Measurements from ENCODE around the gene CCSER1. TPM values are rescaled to one million over a fixed set of nuclear protein-coding genes. Genes with fewer than 3 reads are reported as not detected.

CCSER1 gene
- total and polyA plus RNA-seq, 4 donors, result 3.5 to 66.1 (median 14.5) TPM

DNA sequence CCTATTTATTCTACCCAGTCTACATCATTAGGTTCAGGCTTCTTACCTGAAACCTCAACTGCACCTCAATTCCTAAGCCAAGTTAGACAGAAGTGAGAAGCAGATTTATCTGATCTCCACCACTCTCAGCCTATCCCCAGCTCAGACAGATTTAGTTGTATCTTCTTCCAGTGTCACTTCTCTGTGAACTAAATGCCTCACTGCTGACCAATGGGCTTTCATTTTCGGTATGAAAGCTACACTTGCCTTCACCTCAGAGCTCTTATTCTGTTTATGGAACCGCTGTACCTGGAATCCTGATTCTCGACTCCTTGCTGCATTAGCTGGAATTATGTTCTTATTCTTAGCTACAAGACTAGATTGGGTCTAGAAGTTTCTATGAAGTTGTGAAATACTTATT, 833.2 kb downstream of the CCSER1 start:
- Histone ChIP-seq H3K27me3 (ENCODE audit: control insufficient read depth, insufficient read depth, low read length) (no peaks in the 10 kb centered on the region), H3K9me3 (ENCODE audit: control insufficient read depth, insufficient read depth, low read length) (no peaks in the 10 kb centered on the region), H3K4me3 (ENCODE audit: low read depth, low read length) (no peak overlapping the region), H3K36me3 (ENCODE audit: control insufficient read depth, insufficient read depth, low read length) (no peaks in the 10 kb centered on the region), H3K27ac (ENCODE audit: low read depth, low read length) (no peak overlapping the region), H3K4me1 (ENCODE audit: control insufficient read depth, insufficient read depth, low read length) (no peaks in the 10 kb centered on the region)
- no peak for DNase-seq (ENCODE audit: low read depth in 4 of 6, low spot score in 6 of 6)
- 100% methylated on average over 1 of the region's 3 CpGs for WGBS (ENCODE audit: insufficient coverage)

DNA sequence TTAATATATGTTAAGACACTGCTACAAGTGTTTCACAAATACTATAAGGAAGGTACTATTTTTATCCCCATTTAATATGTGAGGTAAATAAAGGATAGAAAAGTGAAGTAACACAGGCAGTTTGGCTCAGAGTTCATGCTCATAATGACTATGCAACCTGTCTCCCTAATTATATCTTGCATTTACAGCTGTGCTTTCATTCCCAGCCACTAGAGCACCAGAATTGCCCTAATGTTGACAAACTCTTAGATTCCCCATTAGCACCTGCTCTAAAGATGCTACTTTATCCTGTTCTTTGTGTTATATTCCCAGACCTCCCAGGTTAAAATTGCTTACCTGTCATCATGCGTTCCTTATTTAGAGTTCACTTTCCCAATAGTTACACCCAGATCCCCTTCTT, 833.6 kb downstream of the CCSER1 start:
- H3K4me3 ChIP-seq (ENCODE audit: low read depth, low read length), result no peak overlapping the region
- H3K9me3 ChIP-seq (ENCODE audit: control insufficient read depth, insufficient read depth, low read length), result no peaks in the 10 kb centered on the region
- no peak for DNase-seq (ENCODE audit: low read depth in 4 of 6, low spot score in 6 of 6)
- no peak overlapping the region for H3K27ac ChIP-seq (ENCODE audit: low read depth, low read length)
- no peaks in the 10 kb centered on the region for H3K27me3 ChIP-seq (ENCODE audit: control insufficient read depth, insufficient read depth, low read length)
- 100% methylated on average over 1 of the region's 1 CpG for WGBS (ENCODE audit: insufficient coverage)
- no peaks in the 10 kb centered on the region for H3K4me1 ChIP-seq (ENCODE audit: control insufficient read depth, insufficient read depth, low read length)
- H3K36me3 ChIP-seq (ENCODE audit: control insufficient read depth, insufficient read depth, low read length), result no peaks in the 10 kb centered on the region

DNA sequence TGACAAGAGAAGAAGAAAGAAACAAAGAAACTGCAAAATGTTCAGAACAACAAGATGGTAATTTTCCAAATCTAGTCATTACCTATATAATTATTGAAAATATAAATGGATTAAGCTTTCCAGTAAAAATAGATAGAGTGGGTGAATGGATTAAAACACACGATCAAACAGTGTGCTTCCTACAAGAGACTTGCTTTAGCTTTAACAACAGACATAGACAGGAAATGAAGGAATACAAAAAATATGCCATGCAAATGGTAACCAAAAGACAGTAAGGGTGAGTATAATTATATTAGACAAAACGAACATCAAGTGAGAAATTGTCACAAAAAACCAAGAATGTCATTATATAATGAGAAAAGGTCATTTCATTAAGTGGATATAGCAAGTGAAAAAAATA, 842.8 kb downstream of the CCSER1 start:
- Histone ChIP-seq H3K9me3 (ENCODE audit: control insufficient read depth, insufficient read depth, low read length) (peaks cover 2% of the 10 kb centered on the region), H3K27me3 (ENCODE audit: control insufficient read depth, insufficient read depth, low read length) (no peaks in the 10 kb centered on the region), H3K4me3 (ENCODE audit: low read depth, low read length) (no peak overlapping the region), H3K27ac (ENCODE audit: low read depth, low read length) (no peak overlapping the region), H3K4me1 (ENCODE audit: control insufficient read depth, insufficient read depth, low read length) (no peaks in the 10 kb centered on the region), H3K36me3 (ENCODE audit: control insufficient read depth, insufficient read depth, low read length) (no peaks in the 10 kb centered on the region)
- DNase-seq (ENCODE audit: low read depth in 4 of 6, low spot score in 6 of 6), result no peak
- WGBS (ENCODE audit: insufficient coverage), result no CpG with 5 or more reads among the region's 2 CpGs

DNA sequence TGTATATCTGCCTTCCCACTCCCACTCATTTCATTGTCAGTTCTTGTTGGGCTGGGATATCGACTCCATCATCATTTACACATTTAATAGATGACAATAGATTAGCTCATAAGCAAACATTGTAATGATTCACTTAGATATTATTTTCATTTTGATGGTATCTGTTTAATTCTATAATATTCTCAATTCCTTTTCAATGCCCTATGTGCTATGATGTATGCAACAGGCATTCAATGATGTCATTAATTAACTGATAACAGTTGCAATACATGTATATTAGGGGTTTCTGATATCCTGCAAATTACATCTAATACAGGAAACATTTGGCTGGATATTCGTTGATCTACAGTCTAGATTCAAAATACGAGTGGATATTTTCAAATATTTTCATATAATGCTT, 850.5 kb downstream of the CCSER1 start:
- Histone ChIP-seq H3K27ac (ENCODE audit: low read depth, low read length) (no peak overlapping the region), H3K9me3 (ENCODE audit: control insufficient read depth, insufficient read depth, low read length) (no peaks in the 10 kb centered on the region), H3K4me3 (ENCODE audit: low read depth, low read length) (no peak overlapping the region), H3K36me3 (ENCODE audit: control insufficient read depth, insufficient read depth, low read length) (no peaks in the 10 kb centered on the region), H3K4me1 (ENCODE audit: control insufficient read depth, insufficient read depth, low read length) (no peaks in the 10 kb centered on the region), H3K27me3 (ENCODE audit: control insufficient read depth, insufficient read depth, low read length) (no peaks in the 10 kb centered on the region)
- DNase-seq (ENCODE audit: low read depth in 4 of 6, low spot score in 6 of 6), result no peak
- no CpG with 5 or more reads among the region's 3 CpGs for WGBS (ENCODE audit: insufficient coverage)

DNA sequence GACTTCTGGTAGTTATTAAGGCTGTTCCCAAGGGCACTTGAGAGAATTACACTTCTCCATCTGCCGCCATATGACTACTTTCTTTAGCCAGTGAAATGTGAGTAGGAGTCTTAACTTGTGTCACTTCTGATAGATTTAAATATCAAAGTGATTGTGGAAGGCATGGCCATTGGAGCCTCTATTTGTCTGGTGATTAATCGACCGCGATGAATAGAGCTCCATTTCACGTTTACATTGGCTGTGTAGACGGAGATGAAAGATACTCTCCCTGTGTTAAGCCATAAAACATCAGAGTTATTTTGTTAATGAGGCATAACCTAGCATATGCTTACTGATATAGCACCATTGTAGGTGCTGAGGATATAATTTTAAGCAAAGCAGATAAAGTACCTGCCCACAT, 852.4 kb downstream of the CCSER1 start:
- WGBS (ENCODE audit: insufficient coverage), result no CpG with 5 or more reads among the region's 6 CpGs
- Histone ChIP-seq H3K36me3 (ENCODE audit: control insufficient read depth, insufficient read depth, low read length) (no peaks in the 10 kb centered on the region), H3K4me1 (ENCODE audit: control insufficient read depth, insufficient read depth, low read length) (no peaks in the 10 kb centered on the region), H3K4me3 (ENCODE audit: low read depth, low read length) (no peak overlapping the region), H3K27me3 (ENCODE audit: control insufficient read depth, insufficient read depth, low read length) (no peaks in the 10 kb centered on the region), H3K9me3 (ENCODE audit: control insufficient read depth, insufficient read depth, low read length) (no peaks in the 10 kb centered on the region), H3K27ac (ENCODE audit: low read depth, low read length) (no peak overlapping the region)
- no peak for DNase-seq (ENCODE audit: low read depth in 4 of 6, low spot score in 6 of 6)

DNA sequence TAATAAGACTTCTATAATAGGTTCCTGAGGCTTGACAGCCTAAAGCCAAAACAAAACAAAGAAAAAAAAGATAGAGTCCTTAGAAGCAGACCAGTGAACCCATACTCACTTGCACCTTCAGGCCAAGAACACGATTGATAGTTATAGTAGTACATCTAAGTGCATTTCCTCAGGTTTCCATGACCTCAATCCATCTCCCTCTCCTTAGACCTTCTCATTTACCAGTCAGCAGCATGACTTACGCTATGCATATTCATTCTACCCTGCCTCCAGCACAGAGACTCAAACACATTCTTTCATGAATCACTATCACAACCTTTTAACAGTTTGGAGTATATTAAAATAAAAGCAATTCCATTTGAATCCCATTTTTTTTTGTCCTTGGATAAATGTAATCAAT, 855.6 kb downstream of the CCSER1 start:
- Histone ChIP-seq H3K36me3 (ENCODE audit: control insufficient read depth, insufficient read depth, low read length) (no peaks in the 10 kb centered on the region), H3K4me3 (ENCODE audit: low read depth, low read length) (no peak overlapping the region), H3K9me3 (ENCODE audit: control insufficient read depth, insufficient read depth, low read length) (no peaks in the 10 kb centered on the region), H3K4me1 (ENCODE audit: control insufficient read depth, insufficient read depth, low read length) (no peaks in the 10 kb centered on the region), H3K27me3 (ENCODE audit: control insufficient read depth, insufficient read depth, low read length) (no peaks in the 10 kb centered on the region), H3K27ac (ENCODE audit: low read depth, low read length) (no peak overlapping the region)
- WGBS (ENCODE audit: insufficient coverage), result 67% methylated on average over 1 of the region's 2 CpGs
- peak in 1 of 6 donors; percentile 26 for DNase-seq (ENCODE audit: low read depth in 4 of 6, low spot score in 6 of 6)

DNA sequence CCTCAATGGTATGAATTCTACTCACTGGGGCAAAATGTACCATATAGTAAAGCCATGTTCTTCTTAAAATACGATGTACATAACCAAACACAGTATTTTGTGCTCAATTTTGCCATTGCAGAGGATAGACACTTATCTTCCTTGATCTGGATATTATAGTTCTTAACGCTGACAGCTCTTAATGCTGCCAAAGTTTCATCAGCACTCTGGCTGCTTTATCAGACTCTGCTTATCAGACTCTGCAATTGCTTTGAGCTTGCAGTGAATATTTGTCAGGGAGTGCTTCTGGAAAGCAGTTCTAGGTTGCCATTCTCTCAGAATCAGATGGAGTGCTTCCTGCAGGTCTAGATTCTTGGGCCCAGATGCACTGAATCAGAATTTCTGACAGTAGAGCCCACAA, 863.1 kb downstream of the CCSER1 start:
- H3K9me3 ChIP-seq (ENCODE audit: control insufficient read depth, insufficient read depth, low read length), result no peaks in the 10 kb centered on the region
- no peaks in the 10 kb centered on the region for H3K4me1 ChIP-seq (ENCODE audit: control insufficient read depth, insufficient read depth, low read length)
- no peaks in the 10 kb centered on the region for H3K36me3 ChIP-seq (ENCODE audit: control insufficient read depth, insufficient read depth, low read length)
- no peak for DNase-seq (ENCODE audit: low read depth in 4 of 6, low spot score in 6 of 6)
- no peaks in the 10 kb centered on the region for H3K27me3 ChIP-seq (ENCODE audit: control insufficient read depth, insufficient read depth, low read length)
- no peak overlapping the region for H3K27ac ChIP-seq (ENCODE audit: low read depth, low read length)
- WGBS (ENCODE audit: insufficient coverage), result no CpG with 5 or more reads among the region's 2 CpGs
- no peak overlapping the region for H3K4me3 ChIP-seq (ENCODE audit: low read depth, low read length)

DNA sequence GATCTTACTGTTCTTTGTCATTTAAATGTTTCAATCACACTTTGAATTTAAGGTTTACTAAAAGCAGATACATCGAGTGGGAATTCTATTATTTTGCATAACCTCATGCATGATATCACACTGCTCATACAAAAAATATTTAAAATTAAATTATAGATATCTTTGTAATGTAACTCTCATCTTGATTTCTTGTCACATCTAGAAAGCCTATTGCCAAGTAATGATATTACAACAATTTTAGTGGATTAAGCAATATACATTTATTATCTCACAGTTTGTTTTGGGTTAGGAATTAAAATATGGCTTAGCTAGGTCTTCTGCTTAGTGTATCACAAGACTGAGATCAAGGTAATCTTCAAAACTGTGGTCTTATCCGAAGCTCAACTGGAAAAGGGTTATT, 865.0 kb downstream of the CCSER1 start:
- Histone ChIP-seq H3K27me3 (ENCODE audit: control insufficient read depth, insufficient read depth, low read length) (no peaks in the 10 kb centered on the region), H3K9me3 (ENCODE audit: control insufficient read depth, insufficient read depth, low read length) (no peaks in the 10 kb centered on the region), H3K27ac (ENCODE audit: low read depth, low read length) (no peak overlapping the region), H3K4me3 (ENCODE audit: low read depth, low read length) (no peak overlapping the region), H3K4me1 (ENCODE audit: control insufficient read depth, insufficient read depth, low read length) (no peaks in the 10 kb centered on the region), H3K36me3 (ENCODE audit: control insufficient read depth, insufficient read depth, low read length) (no peaks in the 10 kb centered on the region)
- WGBS (ENCODE audit: insufficient coverage), result no CpG with 5 or more reads among the region's 2 CpGs
- no peak for DNase-seq (ENCODE audit: low read depth in 4 of 6, low spot score in 6 of 6)

DNA sequence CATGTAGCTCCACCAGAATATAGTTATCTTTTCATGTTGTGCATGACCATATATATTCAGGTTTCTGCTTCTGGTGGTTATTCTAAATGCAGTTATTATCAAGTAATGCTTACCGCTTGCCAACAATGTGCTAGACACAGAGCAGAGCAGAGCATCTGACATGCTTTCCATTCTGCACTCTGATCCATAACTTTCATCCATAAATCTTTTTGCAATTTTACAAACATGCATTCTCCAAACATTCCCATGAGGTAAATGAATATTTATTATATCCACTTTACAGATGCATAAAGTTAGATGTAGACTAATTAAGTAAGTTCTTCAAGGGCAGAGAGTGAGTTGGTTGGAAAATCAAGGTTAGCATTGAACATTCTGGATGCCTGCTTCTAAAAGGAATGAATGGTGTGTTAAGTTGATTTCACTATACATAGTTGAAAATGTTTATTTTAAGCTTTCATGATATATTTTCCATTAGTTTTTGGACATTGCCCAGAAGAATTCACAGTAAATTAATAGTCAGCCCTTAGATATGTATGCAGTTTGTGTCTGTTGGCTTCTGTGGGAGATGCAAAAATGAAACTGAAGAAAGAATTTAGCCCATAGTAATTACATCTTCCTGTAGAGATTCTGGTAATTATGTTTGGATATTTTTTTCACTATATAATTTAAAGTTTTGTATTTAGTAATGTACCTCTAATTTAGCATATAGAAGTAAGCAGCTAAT, 867.8 kb downstream of the CCSER1 start:
- Histone ChIP-seq H3K27ac (ENCODE audit: low read depth, low read length) (no peak overlapping the region), H3K4me1 (ENCODE audit: control insufficient read depth, insufficient read depth, low read length) (no peaks in the 10 kb centered on the region), H3K27me3 (ENCODE audit: control insufficient read depth, insufficient read depth, low read length) (no peaks in the 10 kb centered on the region), H3K36me3 (ENCODE audit: control insufficient read depth, insufficient read depth, low read length) (no peaks in the 10 kb centered on the region), H3K4me3 (ENCODE audit: low read depth, low read length) (no peak overlapping the region), H3K9me3 (ENCODE audit: control insufficient read depth, insufficient read depth, low read length) (no peaks in the 10 kb centered on the region)
- no CpG with 5 or more reads among the region's 1 CpG for WGBS (ENCODE audit: insufficient coverage)
- peak in 1 of 6 donors; percentile 15 for DNase-seq (ENCODE audit: low read depth in 4 of 6, low spot score in 6 of 6)

DNA sequence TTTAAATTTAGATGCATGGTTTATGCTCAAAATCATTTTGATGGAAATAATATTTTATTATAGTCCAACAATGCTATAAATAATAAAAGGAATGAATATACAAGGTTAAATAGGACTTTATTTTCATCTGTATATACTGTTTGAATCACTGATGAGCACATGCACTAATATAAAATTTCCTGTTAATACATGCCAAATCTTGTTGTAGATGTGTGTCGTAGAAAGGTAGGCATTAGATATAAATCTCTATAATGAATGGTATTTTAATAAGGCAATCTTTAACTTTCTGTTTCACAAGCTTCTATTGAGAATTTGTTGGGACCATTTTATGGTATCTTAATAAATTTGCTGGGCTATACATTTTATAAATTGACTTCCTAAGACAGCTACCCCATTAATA, 868.8 kb downstream of the CCSER1 start:
- no peak for DNase-seq (ENCODE audit: low read depth in 4 of 6, low spot score in 6 of 6)
- no CpG with 5 or more reads among the region's 1 CpG for WGBS (ENCODE audit: insufficient coverage)
- no peaks in the 10 kb centered on the region for H3K4me1 ChIP-seq (ENCODE audit: control insufficient read depth, insufficient read depth, low read length)
- no peak overlapping the region for H3K4me3 ChIP-seq (ENCODE audit: low read depth, low read length)
- H3K27ac ChIP-seq (ENCODE audit: low read depth, low read length), result no peak overlapping the region
- no peaks in the 10 kb centered on the region for H3K27me3 ChIP-seq (ENCODE audit: control insufficient read depth, insufficient read depth, low read length)
- no peaks in the 10 kb centered on the region for H3K9me3 ChIP-seq (ENCODE audit: control insufficient read depth, insufficient read depth, low read length)
- H3K36me3 ChIP-seq (ENCODE audit: control insufficient read depth, insufficient read depth, low read length), result no peaks in the 10 kb centered on the region

All from spinal cord (tissue), 10 donors.